Immature natural killer cell (primary cell): ENCODE measurements around the gene BTLA. TPM values are rescaled to one million over a fixed set of nuclear protein-coding genes. Genes with fewer than 3 reads are reported as not detected.
"Not testable (repeated sequence)": the region's sequence is repeated elsewhere in the genome, so short reads cannot be mapped to it uniquely, and the experiment has no call there.

ENCODE experiments used
- DNase-seq, 3 donors: peaks; one replicate each; pipeline ENCODE4 v3.0.0; 2022; ENCODE audit warnings: mixed read lengths in 1 of 3
- H3K27ac Mint-ChIP-seq, 6 donors: one replicate each; pipeline ENCODE4 v1.8.0; 2020; ENCODE audit warnings: mixed read lengths in 6 of 6, mild to moderate bottlenecking in 5 of 6, inconsistent platforms in 4 of 6, moderate library complexity in 3 of 6
- H3K27me3 Mint-ChIP-seq, 3 donors: one replicate each; pipeline ENCODE4 v1.8.0; 2020 to 2021; ENCODE audit warnings: low read depth in 3 of 3, mild to moderate bottlenecking in 3 of 3, mixed read lengths in 3 of 3, moderate library complexity in 3 of 3, inconsistent platforms in 1 of 3
- H3K36me3 Mint-ChIP-seq, 3 donors: one replicate each; pipeline ENCODE4 v1.8.0; 2020; ENCODE audit warnings: mixed read lengths in 3 of 3, inconsistent platforms in 2 of 3, mild to moderate bottlenecking in 2 of 3
- H3K4me1 Mint-ChIP-seq, 2 donors: one replicate each; pipeline ENCODE4 v1.8.0; 2020; ENCODE audit warnings: inconsistent platforms in 2 of 2, mild to moderate bottlenecking in 2 of 2, mixed read lengths in 2 of 2, moderate library complexity in 1 of 2
- H3K4me3 Mint-ChIP-seq, 5 donors: one replicate each; pipeline ENCODE4 v1.8.0; 2020; ENCODE audit warnings: mild to moderate bottlenecking in 5 of 5, mixed read lengths in 5 of 5, inconsistent platforms in 3 of 5, moderate library complexity in 3 of 5
- H3K9me3 Mint-ChIP-seq, 6 donors: one replicate each; pipeline ENCODE4 v1.8.0; 2020; ENCODE audit warnings: mild to moderate bottlenecking in 6 of 6, mixed read lengths in 6 of 6, inconsistent platforms in 4 of 6, moderate library complexity in 3 of 6
- polyA plus RNA-seq, 3 donors: library from polyadenylated mRNA; unstranded; fragments of 300-500 nt; fragmentation: Illumina TruSeq; gene quantifications; one replicate each; pipeline ENCODE4 v1.2.3, GENCODE V29; 2021

BTLA gene
- polyA plus RNA-seq, 3 donors from 2014 or later: 1.1 TPM; not detected in 2

GRCh38 chr3:112459750-112460149 is 39.5 kb downstream of the BTLA start:
- Mint-ChIP-seq H3K27ac (peak overlapping the region; percentile 9 to 79 (median 65)), H3K36me3 (peaks cover 0 to 5% (median 0%) of the 10 kb centered on the region in 3 donors), H3K27me3 (peaks cover 0 to 1% (median 0%) of the 10 kb centered on the region in 3 donors), H3K4me3 (peak overlapping the region; percentile 51 to 87 (median 71)), H3K9me3 (peaks cover 0 to 1% (median 0%) of the 10 kb centered on the region in 6 donors), H3K4me1 (peaks cover 55 to 60% of the 10 kb centered on the region in 2 donors)
- DNase-seq: peak; percentile 14 to 40 (median 26)

GRCh38 chr3:112456147-112456546 is 43.1 kb downstream of the BTLA start:
- Mint-ChIP-seq H3K4me3 (no peak overlapping the region), H3K27me3 (peaks cover 0 to 1% (median 0%) of the 10 kb centered on the region in 3 donors), H3K4me1 (peaks cover 26 to 29% of the 10 kb centered on the region in 2 donors), H3K9me3 (no peaks in the 10 kb centered on the region), H3K36me3 (peaks cover 0 to 1% (median 0%) of the 10 kb centered on the region in 3 donors), H3K27ac (no peak overlapping the region)
- no peak for DNase-seq

- Mint-ChIP-seq H3K36me3 (no peaks in the 10 kb centered on the region), H3K9me3 (peaks cover 0 to 2% (median 0%) of the 10 kb centered on the region in 6 donors), H3K4me1 (no peaks in the 10 kb centered on the region), H3K4me3 (no peak overlapping the region), H3K27me3 (no peaks in the 10 kb centered on the region), H3K27ac (no peak overlapping the region)
- no peak for DNase-seq
Measured at GRCh38 chr3:112448939-112449338, 50.3 kb downstream of the BTLA start.

- no peak overlapping the region for H3K27ac Mint-ChIP-seq
Measured at GRCh38 chr3:112446343-112446742, 52.9 kb downstream of the BTLA start.

GRCh38 chr3:112445839-112446238 is 53.4 kb downstream of the BTLA start:
- H3K4me1 Mint-ChIP-seq: no peaks in the 10 kb centered on the region
- DNase-seq: no peak
- no peaks in the 10 kb centered on the region for H3K27me3 Mint-ChIP-seq
- H3K36me3 Mint-ChIP-seq: no peaks in the 10 kb centered on the region
- no peak overlapping the region for H3K4me3 Mint-ChIP-seq
- H3K27ac Mint-ChIP-seq: no peak overlapping the region
- peaks cover 0 to 2% (median 0%) of the 10 kb centered on the region in 6 donors for H3K9me3 Mint-ChIP-seq

More at GRCh38 chr3:112446343-112446742, 52.9 kb downstream of the BTLA start:
- DNase-seq: no peak
- Mint-ChIP-seq H3K4me3 (no peak overlapping the region), H3K27me3 (no peaks in the 10 kb centered on the region), H3K9me3 (peaks cover 0 to 2% (median 0%) of the 10 kb centered on the region in 6 donors), H3K4me1 (no peaks in the 10 kb centered on the region), H3K36me3 (no peaks in the 10 kb centered on the region)

- Mint-ChIP-seq H3K27ac (peak overlapping the region in 2 of 6 donors; percentile 6 to 23), H3K9me3 (peaks cover 0 to 5% (median 3%) of the 10 kb centered on the region in 6 donors), H3K27me3 (peaks cover 0 to 3% (median 0%) of the 10 kb centered on the region in 3 donors), H3K36me3 (peaks cover 3 to 7% (median 4%) of the 10 kb centered on the region in 3 donors), H3K4me1 (peaks cover 15 to 22% of the 10 kb centered on the region in 2 donors), H3K4me3 (peak overlapping the region in 4 of 5 donors; percentile 53 to 76 (median 60))
- peak; percentile 15 to 39 (median 18) for DNase-seq
Measured at GRCh38 chr3:112437146-112438022, 61.9 kb downstream of the BTLA start.

GRCh38 chr3:112429960-112430359 is 69.3 kb downstream of the BTLA start:
- no peaks in the 10 kb centered on the region for H3K4me1 Mint-ChIP-seq
- H3K27me3 Mint-ChIP-seq: peaks cover 0 to 5% (median 0%) of the 10 kb centered on the region in 3 donors
- no peaks in the 10 kb centered on the region for H3K9me3 Mint-ChIP-seq
- H3K4me3 Mint-ChIP-seq: no peak overlapping the region
- no peak overlapping the region for H3K27ac Mint-ChIP-seq
- peaks cover 0 to 9% (median 3%) of the 10 kb centered on the region in 3 donors for H3K36me3 Mint-ChIP-seq
- no peak for DNase-seq

GRCh38 chr3:112427123-112427522 is 72.1 kb downstream of the BTLA start:
- peaks cover 0 to 9% (median 0%) of the 10 kb centered on the region in 3 donors for H3K36me3 Mint-ChIP-seq
- no peaks in the 10 kb centered on the region for H3K4me1 Mint-ChIP-seq
- no peak overlapping the region for H3K4me3 Mint-ChIP-seq
- peaks cover 0 to 5% (median 0%) of the 10 kb centered on the region in 3 donors for H3K27me3 Mint-ChIP-seq
- H3K27ac Mint-ChIP-seq: no peak overlapping the region
- H3K9me3 Mint-ChIP-seq: no peaks in the 10 kb centered on the region
- no peak for DNase-seq

- Mint-ChIP-seq H3K9me3 (no peaks in the 10 kb centered on the region), H3K4me1 (no peaks in the 10 kb centered on the region), H3K4me3 (no peak overlapping the region), H3K27me3 (peaks cover 0 to 4% (median 0%) of the 10 kb centered on the region in 3 donors), H3K36me3 (peaks cover 0 to 5% (median 0%) of the 10 kb centered on the region in 3 donors), H3K27ac (no peak overlapping the region)
- no peak for DNase-seq
Measured at GRCh38 chr3:112425858-112426750, 73.2 kb downstream of the BTLA start.

- H3K4me1 Mint-ChIP-seq: no peaks in the 10 kb centered on the region
- no peak overlapping the region for H3K4me3 Mint-ChIP-seq
Measured at GRCh38 chr3:112425382-112425781, 73.9 kb downstream of the BTLA start.

GRCh38 chr3:112424394-112424793 is 74.9 kb downstream of the BTLA start:
- no peak overlapping the region for H3K27ac Mint-ChIP-seq
- peaks cover 0 to 4% (median 0%) of the 10 kb centered on the region in 3 donors for H3K36me3 Mint-ChIP-seq
- H3K4me1 Mint-ChIP-seq: no peaks in the 10 kb centered on the region
- H3K9me3 Mint-ChIP-seq: no peaks in the 10 kb centered on the region
- no peak for DNase-seq
- no peak overlapping the region for H3K4me3 Mint-ChIP-seq
- peaks cover 0 to 2% (median 2%) of the 10 kb centered on the region in 3 donors for H3K27me3 Mint-ChIP-seq

More at GRCh38 chr3:112425382-112425781, 73.9 kb downstream of the BTLA start:
- no peak overlapping the region for H3K27ac Mint-ChIP-seq
- H3K27me3 Mint-ChIP-seq: peaks cover 0 to 2% (median 2%) of the 10 kb centered on the region in 3 donors
- no peaks in the 10 kb centered on the region for H3K9me3 Mint-ChIP-seq
- DNase-seq: no peak
- H3K36me3 Mint-ChIP-seq: peaks cover 0 to 4% (median 0%) of the 10 kb centered on the region in 3 donors

- not testable (repeated sequence) for H3K27me3 Mint-ChIP-seq, DNase-seq, H3K4me1 Mint-ChIP-seq, H3K4me3 Mint-ChIP-seq, H3K27ac Mint-ChIP-seq, H3K9me3 Mint-ChIP-seq, H3K36me3 Mint-ChIP-seq
Measured at GRCh38 chr3:112422921-112423320, 76.4 kb downstream of the BTLA start.

- H3K4me3 Mint-ChIP-seq: not testable (repeated sequence)
Measured at GRCh38 chr3:112418526-112418925, 80.7 kb downstream of the BTLA start.

More at GRCh38 chr3:112418526-112418925, 80.7 kb downstream of the BTLA start:
- not testable (repeated sequence) for DNase-seq, H3K27me3 Mint-ChIP-seq, H3K9me3 Mint-ChIP-seq, H3K36me3 Mint-ChIP-seq, H3K27ac Mint-ChIP-seq, H3K4me1 Mint-ChIP-seq
